NCI-H187 treated with DMSO at 0.1 percent for 48 hours (cell line): ENCODE results near the gene TMEM243.
"Not testable (repeated sequence)": the region's sequence is repeated elsewhere in the genome, so short reads cannot be mapped to it uniquely, and the experiment has no call there.

Experiments used
- DNase-seq: peaks from one replicate; lab custom pipeline; 2025; lab: John Stamatoyannopoulos, UW

The TMEM243 gene, protein sequence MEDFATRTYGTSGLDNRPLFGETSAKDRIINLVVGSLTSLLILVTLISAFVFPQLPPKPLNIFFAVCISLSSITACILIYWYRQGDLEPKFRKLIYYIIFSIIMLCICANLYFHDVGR

GRCh38 chr7:87219545-87220025, at the start of gene TMEM243:
TSS of gene TMEM243 (minus strand) at chr7:87219732. CDS start at chr7:87219503, 229 bp downstream.
- DNase-seq, result peak; percentile 12

DNA sequence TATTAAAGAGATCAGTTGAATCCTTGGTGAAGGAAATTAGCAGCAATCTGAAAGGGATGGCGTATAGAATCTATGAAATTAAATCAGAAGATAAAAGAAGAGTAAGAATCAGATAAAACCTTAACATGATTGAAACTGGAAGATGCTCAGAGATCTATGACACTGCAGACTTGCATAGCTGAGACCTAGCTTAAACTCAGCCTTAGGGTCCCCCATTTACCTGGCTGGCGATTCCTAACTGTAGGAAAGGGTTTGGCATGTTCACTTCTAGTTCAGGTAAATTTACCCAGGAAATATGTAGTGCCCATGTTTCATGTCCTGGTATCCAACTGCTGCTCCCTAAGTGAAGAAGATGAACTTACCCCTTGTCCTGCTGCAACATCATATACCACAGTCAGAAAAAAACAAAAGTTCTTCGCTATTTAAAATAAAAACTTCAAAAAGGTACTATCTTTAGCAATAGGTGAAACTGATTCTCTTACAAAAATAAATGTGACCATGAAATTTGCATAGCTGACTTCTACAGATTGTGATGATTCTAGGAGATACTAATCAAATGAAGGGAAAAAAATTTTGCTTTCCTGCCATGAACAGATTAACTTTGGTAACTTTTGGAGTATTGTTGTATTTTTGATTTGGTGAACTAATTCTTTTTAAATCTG, 47.8 kb upstream of the TMEM243 start:
- DNase-seq, result no peak

GRCh38 chr7:87263537-87263936, 44.0 kb upstream of the TMEM243 start:
- no peak for DNase-seq

DNA sequence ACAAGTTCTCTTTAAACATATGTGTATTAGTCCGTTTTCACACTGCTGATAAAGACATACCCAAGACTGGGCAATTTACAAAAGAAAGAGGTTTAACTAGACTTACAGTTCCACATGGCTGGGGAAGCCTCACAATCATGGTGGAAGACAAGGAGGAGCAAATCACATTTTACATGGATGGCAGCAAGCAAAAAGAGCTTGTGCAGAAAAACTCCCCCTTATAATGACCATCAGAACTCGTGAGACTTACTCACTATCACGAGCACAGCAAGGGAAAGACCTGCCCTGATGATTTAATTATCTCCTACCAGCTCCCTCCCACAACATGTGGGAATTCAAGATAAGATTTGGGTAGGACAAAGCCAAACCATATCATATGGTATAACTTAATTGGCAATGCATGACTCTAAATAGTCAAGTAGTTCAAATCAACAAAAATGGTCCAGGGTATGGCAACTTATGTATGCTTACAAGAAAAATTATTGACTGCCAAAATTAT, 34.1 kb upstream of the TMEM243 start:
- no peak for DNase-seq

- DNase-seq, result not testable (repeated sequence)
Observed at GRCh38 chr7:87245671-87246070, 26.1 kb upstream of the TMEM243 start.

- not testable (repeated sequence) for DNase-seq
Observed at GRCh38 chr7:87238464-87239051, 19.0 kb upstream of the TMEM243 start.

DNA sequence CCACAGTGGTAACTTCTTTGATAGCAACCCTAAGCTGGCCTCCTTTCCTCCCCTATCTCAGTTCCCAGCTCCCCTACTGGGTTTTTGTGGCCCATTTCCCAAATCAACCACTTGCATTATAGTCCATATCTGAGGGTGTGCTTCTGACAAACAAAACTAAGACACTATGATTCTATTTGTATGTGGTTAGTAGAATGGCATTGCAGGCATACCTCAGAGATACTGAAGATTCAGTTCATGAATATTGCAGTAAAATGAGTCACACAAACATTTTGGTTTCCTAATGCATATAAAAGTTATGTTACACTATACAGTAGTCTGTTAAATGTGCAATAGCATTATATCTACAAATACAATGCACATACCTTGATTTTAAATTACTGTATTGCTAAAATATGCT, 15.4 kb upstream of the TMEM243 start:
- no peak for DNase-seq

DNA sequence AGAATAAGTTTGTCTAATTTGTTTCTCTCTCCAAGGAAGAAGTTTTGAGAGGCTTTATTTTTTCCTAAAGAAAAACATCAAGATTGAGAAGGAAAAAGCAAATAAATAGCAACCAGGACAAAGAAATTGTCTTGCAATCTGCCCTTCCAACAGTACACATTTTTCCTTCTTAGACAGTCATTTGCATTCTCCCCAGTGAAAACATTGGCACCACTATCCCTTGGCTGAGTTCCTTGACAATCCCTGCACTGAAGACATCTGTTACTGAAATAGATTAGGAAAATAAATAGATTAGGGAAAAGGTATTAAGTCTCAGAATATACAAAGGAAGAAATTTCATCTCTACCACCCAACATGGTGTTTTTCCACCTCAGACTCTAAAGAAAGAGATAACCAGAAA, 12.2 kb upstream of the TMEM243 start:
- no peak for DNase-seq

GRCh38 chr7:87231258-87231657, 11.7 kb upstream of the TMEM243 start:
- no peak for DNase-seq

- no peak for DNase-seq
Observed at GRCh38 chr7:87226495-87226894, 7.0 kb upstream of the TMEM243 start.

GRCh38 chr7:87225696-87226095, 6.2 kb upstream of the TMEM243 start:
- no peak for DNase-seq

DNA sequence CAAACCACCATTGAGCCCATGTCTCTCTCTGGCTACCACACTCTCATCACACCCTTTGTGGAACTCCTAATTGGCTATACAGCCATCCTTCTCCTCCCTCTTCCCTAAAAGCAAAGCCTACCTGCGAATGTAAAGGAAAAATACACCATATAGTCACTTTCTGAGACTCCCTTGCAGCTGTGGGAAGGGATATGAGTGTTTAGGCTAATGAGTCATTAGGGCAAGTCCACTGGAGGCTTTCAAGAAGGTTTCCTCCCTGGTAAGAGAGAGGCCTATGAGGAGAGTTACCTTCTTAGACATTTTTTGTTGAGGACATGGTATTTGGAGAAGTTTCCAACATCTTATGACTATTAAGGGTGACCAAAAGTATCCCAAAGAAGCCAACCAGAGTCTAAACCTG, 4.1 kb upstream of the TMEM243 start:
- DNase-seq, result no peak

DNA sequence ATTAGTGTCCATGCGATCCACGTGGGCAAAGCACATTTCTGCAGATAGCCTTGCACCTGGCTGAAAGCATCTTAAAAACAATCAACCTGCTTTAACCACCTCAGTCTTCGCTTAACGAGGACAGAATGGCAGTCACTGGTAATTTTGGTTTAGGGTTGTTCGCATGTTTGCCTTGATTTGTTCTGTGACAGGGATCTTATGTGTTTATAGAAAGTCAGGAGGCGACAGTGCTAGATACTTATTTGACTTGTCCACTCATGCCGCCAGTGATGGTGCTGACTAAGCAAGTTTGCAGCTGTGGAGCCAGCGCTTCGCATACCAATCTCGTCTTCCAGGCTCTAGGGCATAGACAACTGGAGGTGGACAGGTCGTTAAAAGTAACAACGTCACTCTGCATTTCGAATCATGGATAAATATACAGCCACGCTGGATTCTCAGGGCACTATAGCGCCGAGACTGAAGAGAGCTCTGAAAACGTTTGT, 1.2 kb upstream of the TMEM243 start:
- no peak for DNase-seq

- DNase-seq, result no peak
Observed at GRCh38 chr7:87220026-87220733, 648 bp upstream of the TMEM243 start.

GRCh38 chr7:87218796-87219544, 562 bp downstream of the TMEM243 start:
- DNase-seq, result no peak

- DNase-seq, result no peak
Observed at GRCh38 chr7:87217983-87218653, 1.4 kb downstream of the TMEM243 start.

DNA sequence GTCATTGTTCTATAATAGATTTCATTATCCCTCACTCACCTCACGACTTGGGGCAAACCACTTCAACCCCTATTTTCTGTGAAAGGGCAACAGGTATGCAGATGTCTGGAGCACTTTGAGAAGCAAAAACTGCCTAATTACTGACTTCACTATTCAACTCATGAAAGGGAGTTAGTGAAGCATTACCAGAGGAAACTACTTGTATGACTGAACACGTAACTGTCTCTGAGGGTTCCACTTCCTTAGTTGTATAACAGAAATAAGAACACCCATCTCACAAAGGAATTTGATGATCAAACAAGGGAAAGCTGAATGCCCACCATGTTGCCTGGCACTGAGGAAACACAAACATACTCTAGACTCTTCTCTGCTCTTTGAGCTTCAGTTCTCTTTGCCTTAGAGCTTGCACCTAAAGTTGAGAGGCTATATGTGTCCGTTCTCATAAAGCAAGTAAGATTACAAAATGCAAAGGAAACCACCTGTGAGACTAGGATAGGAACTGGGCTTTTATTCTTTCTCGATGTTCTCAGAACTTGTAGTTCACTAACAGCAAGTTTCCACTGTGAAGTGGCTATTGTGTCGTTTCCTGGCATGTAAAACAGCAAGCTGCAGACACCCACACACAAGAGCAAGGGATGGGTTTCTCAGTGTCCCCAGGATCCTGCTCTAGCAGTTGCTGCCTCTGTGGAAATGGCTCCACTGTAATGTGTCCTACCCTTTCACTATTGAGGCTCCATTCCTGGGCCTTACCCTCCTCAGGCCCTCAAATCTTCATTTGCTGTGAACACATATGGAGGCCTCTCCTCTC, 2.6 kb downstream of the TMEM243 start:
- no peak for DNase-seq

DNA sequence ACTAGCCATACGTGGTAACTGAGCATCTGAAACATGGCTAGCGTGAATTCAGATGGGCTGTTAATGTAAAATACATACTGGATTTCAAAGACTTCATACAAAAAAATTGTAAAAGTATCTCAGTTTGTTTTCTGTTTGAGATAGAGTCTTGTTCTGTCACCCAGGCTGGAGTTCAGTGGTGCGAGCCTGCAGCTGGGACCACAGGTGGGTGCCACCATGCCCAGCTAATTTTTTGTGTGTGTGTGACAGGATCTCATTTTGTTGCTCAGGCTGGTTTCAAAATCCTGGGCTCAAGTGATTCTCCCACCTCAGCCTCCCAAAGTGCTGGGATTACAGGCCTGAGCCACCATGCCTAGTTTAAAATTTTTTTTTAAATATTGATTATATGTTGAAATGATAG, 4.5 kb downstream of the TMEM243 start:
- no peak for DNase-seq

- DNase-seq, result no peak
Observed at GRCh38 chr7:87213811-87214210, 5.7 kb downstream of the TMEM243 start.

- no peak for DNase-seq
Observed at GRCh38 chr7:87213252-87213651, 6.3 kb downstream of the TMEM243 start.
